HG03097 (cell line): ENCODE data around the gene SLC24A3.

ENCODE experiments used
- ATAC-seq: cut with Tn5 transposase; IDR thresholded peaks from one replicate; pipeline ENCODE4 v1.9.1; 2021; ENCODE audit not compliant: unreplicated experiment, low FRiP score

The SLC24A3 gene

GRCh38 chr20:19378058-19378457, 165.6 kb downstream of the SLC24A3 start:
- ATAC-seq, result no peak

GRCh38 chr20:19380211-19380610, 167.8 kb downstream of the SLC24A3 start:
- ATAC-seq, result no peak

- no peak for ATAC-seq
Observed at GRCh38 chr20:19381947-19382346, 169.5 kb downstream of the SLC24A3 start.

- no peak for ATAC-seq
Observed at GRCh38 chr20:19382386-19383340, 170.2 kb downstream of the SLC24A3 start.

GRCh38 chr20:19384940-19385339, 172.5 kb downstream of the SLC24A3 start:
- ATAC-seq, result no peak

- ATAC-seq, result no peak
Observed at GRCh38 chr20:19387251-19387650, 174.8 kb downstream of the SLC24A3 start.

GRCh38 chr20:19392344-19393130, 180.1 kb downstream of the SLC24A3 start:
- no peak for ATAC-seq

- no peak for ATAC-seq
Observed at GRCh38 chr20:19396460-19397081, 184.1 kb downstream of the SLC24A3 start.

- no peak for ATAC-seq
Observed at GRCh38 chr20:19397226-19397625, 184.8 kb downstream of the SLC24A3 start.

- ATAC-seq, result no peak
Observed at GRCh38 chr20:19397666-19398065, 185.2 kb downstream of the SLC24A3 start.

GRCh38 chr20:19401096-19401495, 188.7 kb downstream of the SLC24A3 start:
- no peak for ATAC-seq

- ATAC-seq, result no peak
Observed at GRCh38 chr20:19403549-19403948, 191.1 kb downstream of the SLC24A3 start.

GRCh38 chr20:19404826-19405225, 192.4 kb downstream of the SLC24A3 start:
- ATAC-seq, result no peak

- no peak for ATAC-seq
Observed at GRCh38 chr20:19405958-19406357, 193.5 kb downstream of the SLC24A3 start.

- no peak for ATAC-seq
Observed at GRCh38 chr20:19406381-19406780, 193.9 kb downstream of the SLC24A3 start.

- ATAC-seq, result no peak
Observed at GRCh38 chr20:19407196-19407595, 194.8 kb downstream of the SLC24A3 start.

GRCh38 chr20:19407736-19408135, 195.3 kb downstream of the SLC24A3 start:
- no peak for ATAC-seq

GRCh38 chr20:19408971-19409370, 196.5 kb downstream of the SLC24A3 start:
- no peak for ATAC-seq

GRCh38 chr20:19411811-19412210, 199.4 kb downstream of the SLC24A3 start:
- ATAC-seq, result no peak

- no peak for ATAC-seq
Observed at GRCh38 chr20:19412254-19412653, 199.8 kb downstream of the SLC24A3 start.

- no peak for ATAC-seq
Observed at GRCh38 chr20:19414600-19414999, 202.2 kb downstream of the SLC24A3 start.
